Astrocyte (in vitro differentiated cells and primary cell): ENCODE data around the gene MBP.

Experiments used
- CTCF ChIP-seq: IDR thresholded peaks from 2 replicates; pipeline ENCODE4 v1.5.1; 2011; ENCODE audit warnings: low read depth, mild to moderate bottlenecking, inconsistent platforms, low read length, moderate library complexity; ENCODE audit not compliant: insufficient read depth
- EZH2 ChIP-seq: IDR thresholded peaks from 2 replicates; pipeline ENCODE4 v1.6.1; 2012; ENCODE audit warnings: mild to moderate bottlenecking, low read length, inconsistent platforms; ENCODE audit not compliant: insufficient read depth

- TF ChIP-seq CTCF, result no peak
- TF ChIP-seq EZH2, result no peak
Observed at GRCh38 chr18:76935722-76936337, 196.8 kb downstream of the MBP start.
